Measurements from ENCODE around the gene PDX1. TPM values are rescaled to one million over a fixed set of nuclear protein-coding genes. Genes with fewer than 3 reads are reported as not detected.

Gene PDX1
- total and polyA plus RNA-seq, 2 of the 13 experiments (the other 11 are each of a cell fraction or from before 2014, with no cell fraction given): 0.07 TPM; not detected in 1

GRCh38 chr13:27918041-27918917, 1.5 kb upstream of the PDX1 start (continued):
- TF ChIP-seq ARID4A (CRISPR knock-in tag; IDR thresholded peaks at IDR 0.05; ENCODE audit: borderline replicate concordance) (peak; percentile 26; the same call in 1 of the 2 replicates), ZBTB33 (CRISPR knock-in tag; IDR thresholded peaks at IDR 0.05) (0 out of 2 replicates have a peak, but pooled peaks have one; percentile 65), RARA (CRISPR knock-in tag; IDR thresholded peaks at IDR 0.05) (peak; percentile 42; the same call in 1 of the 2 replicates), PAWR (CRISPR knock-in tag; IDR thresholded peaks at IDR 0.05; ENCODE audit: borderline replicate concordance) (no peak), ZNF281 (CRISPR knock-in tag; IDR thresholded peaks at IDR 0.05; ENCODE audit: borderline replicate concordance) (peak; percentile 88), KMT2A (CRISPR knock-in tag; IDR thresholded peaks at IDR 0.05) (0 out of 2 replicates have a peak, but pooled peaks have one; percentile 30), NFYB (CRISPR knock-in tag; IDR thresholded peaks at IDR 0.05) (no peak), ZNF687 (CRISPR knock-in tag; IDR thresholded peaks at IDR 0.05) (peak; percentile 58), HNRNPK (IDR thresholded peaks at IDR 0.05; ENCODE audit: low read depth, low read length, poor library complexity, severe bottlenecking) (peak; percentile 69), PHF21A (CRISPR knock-in tag; IDR thresholded peaks at IDR 0.05) (peak; percentile 45; the same call in 1 of the 2 replicates), U2AF1 (optimal IDR thresholded peaks at IDR 0.05; ENCODE audit: low read depth, low read length) (no peak), ZNF430 (CRISPR knock-in tag; IDR thresholded peaks at IDR 0.05) (no peak), RXRA (CRISPR knock-in tag; IDR thresholded peaks at IDR 0.05) (0 out of 2 replicates have a peak, but pooled peaks have one; percentile 35)
